ENCODE results near the gene GFPT2. TPM values are rescaled to one million over a fixed set of nuclear protein-coding genes. Genes with fewer than 3 reads are reported as not detected.
A peak's percentile ranks its signal among the peaks of the same experiment; 100 is the strongest.

The GFPT2 gene
- total and polyA plus RNA-seq, 9 of the 15 experiments (the other 6 are each of a cell fraction or from before 2014, with no cell fraction given) = 0.07 to 0.14 (median 0.08) TPM; not detected in 6

DNA sequence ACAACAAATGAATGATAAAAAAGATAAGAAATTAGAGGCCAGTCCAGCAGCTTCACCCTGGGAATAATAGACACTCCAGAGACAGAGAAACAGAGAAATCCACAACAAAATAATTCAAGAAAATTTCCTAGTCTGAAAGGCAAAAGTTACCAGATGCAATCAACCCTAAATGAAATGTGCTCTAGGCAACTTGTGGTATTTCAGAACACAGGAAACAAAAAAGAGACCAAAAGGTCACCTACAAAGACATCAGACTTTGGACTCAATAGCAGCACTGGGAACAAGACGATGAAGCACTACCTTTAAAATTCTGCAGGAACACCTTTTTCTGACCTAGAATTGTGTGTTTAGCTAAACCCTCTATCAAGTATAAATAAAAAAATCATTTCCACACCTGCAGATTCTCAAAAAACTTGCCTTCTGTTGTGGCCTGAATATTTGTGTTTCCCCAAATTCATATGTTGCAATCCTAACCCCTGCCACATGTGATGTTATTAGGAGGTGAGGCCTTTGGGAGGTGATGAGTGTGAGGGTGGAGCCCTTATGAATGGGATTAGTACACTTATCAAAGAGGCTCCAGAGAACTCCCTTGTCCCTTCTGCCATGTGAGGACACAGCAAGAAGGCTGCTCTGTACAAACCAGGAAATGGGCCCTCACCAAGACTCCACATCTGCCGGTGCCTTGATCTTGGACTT, 55.4 kb downstream of the GFPT2 start (continued):
- no peak for TF ChIP-seq TCF7 (IDR thresholded peaks at IDR 0.05; ENCODE audit: borderline replicate concordance)

DNA sequence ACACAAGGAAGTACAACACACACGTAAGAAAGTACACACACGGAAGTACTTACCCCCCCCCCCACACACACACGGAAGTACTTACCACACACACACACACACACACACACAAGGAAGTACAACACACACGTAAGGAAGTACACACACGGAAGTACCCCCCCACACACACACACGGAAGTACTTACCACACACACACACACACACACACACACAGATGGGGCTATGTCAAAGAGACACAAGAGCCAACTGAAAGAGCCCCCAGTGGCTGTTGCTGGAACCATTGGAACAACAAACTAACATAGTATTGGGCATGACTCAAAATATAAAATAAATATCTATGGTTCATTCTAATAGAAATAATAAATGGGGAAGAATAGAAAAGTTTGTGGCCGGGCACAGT, 56.4 kb downstream of the GFPT2 start:
- POLR2A ChIA-PET = interaction anchor here (0.6 kb wide), 1 partner anchor 502 kb away, joined by 3 read pairs; no protein-coding TSS in a partner anchor
- no peaks in the 10 kb centered on the region for H3K9me1 ChIP-seq (ENCODE audit: control insufficient read depth, insufficient read depth, low read length)
- H3K36me3 ChIP-seq (ENCODE audit: control insufficient read depth, insufficient read depth, low read length) = no peaks in the 10 kb centered on the region
- FAIRE-seq (no peak), ATAC-seq (no peak), DNase-seq (ENCODE audit: extremely low read depth in 1 of 4, low spot score in 3 of 4) (no peak)
- no peak overlapping the region for H3K27ac ChIP-seq (ENCODE audit: extremely low read depth, low read depth, low read length)
- H3K4me2 ChIP-seq (ENCODE audit: insufficient read depth, low read length) = no peak overlapping the region
- H3K4me1 ChIP-seq (replicated peaks in 1 of 2; ENCODE audit: control insufficient read depth in 2 of 2, insufficient read depth in 2 of 2, low read length in 2 of 2) = peaks cover 4 to 18% of the 10 kb centered on the region in 2 experiments; a peak in 4 of 5 replicates
- intact Hi-C loops (cut with micrococcal nuclease) = loop anchor here (10.0 kb wide), 1 partner anchor 92 kb away; the partner anchor contains the start of gene RASGEF1C
- no peak overlapping the region for H3K4me3 ChIP-seq
- WGBS (ENCODE audit: insufficient coverage, low coverage, missing lambda C conversion rate) = 58% methylated on average over 2 of the region's 7 CpGs
- H3K79me2 ChIP-seq (ENCODE audit: control insufficient read depth, insufficient read depth, low read length) = peaks cover 4% of the 10 kb centered on the region; the same call in 2 of the 3 replicates
- no peak overlapping the region for H2AFZ ChIP-seq (ENCODE audit: low read depth, low read length)
- CTCF ChIA-PET (ENCODE audit: low intra/inter-chr PET ratio) = no interaction called here
- no TSS peak for BruUV-seq (replicated peaks)
- no peak overlapping the region for H3K9ac ChIP-seq (ENCODE audit: insufficient read depth in 1 of 2, low read depth in 2 of 2, low read length in 2 of 2)
- peaks cover 7% of the 10 kb centered on the region for H4K20me1 ChIP-seq (replicated peaks; ENCODE audit: control insufficient read depth, insufficient read depth, low read length)
- H3K27me3 ChIP-seq (ENCODE audit: control insufficient read depth in 2 of 2, insufficient read depth in 2 of 2, low read length in 2 of 2) = peaks cover 6 to 8% of the 10 kb centered on the region in 2 experiments
- H3K9me3 ChIP-seq (replicated peaks; ENCODE audit: control insufficient read depth, insufficient read depth, low read depth, low read length) = no peaks in the 10 kb centered on the region
- in situ Hi-C loops (cut with MboI) = no loop called here
- TF ChIP-seq, protein P1, sequence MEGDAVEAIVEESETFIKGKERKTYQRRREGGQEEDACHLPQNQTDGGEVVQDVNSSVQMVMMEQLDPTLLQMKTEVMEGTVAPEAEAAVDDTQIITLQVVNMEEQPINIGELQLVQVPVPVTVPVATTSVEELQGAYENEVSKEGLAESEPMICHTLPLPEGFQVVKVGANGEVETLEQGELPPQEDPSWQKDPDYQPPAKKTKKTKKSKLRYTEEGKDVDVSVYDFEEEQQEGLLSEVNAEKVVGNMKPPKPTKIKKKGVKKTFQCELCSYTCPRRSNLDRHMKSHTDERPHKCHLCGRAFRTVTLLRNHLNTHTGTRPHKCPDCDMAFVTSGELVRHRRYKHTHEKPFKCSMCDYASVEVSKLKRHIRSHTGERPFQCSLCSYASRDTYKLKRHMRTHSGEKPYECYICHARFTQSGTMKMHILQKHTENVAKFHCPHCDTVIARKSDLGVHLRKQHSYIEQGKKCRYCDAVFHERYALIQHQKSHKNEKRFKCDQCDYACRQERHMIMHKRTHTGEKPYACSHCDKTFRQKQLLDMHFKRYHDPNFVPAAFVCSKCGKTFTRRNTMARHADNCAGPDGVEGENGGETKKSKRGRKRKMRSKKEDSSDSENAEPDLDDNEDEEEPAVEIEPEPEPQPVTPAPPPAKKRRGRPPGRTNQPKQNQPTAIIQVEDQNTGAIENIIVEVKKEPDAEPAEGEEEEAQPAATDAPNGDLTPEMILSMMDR (IDR thresholded peaks at IDR 0.05 in 2 of 3, conservative IDR thresholded peaks at IDR 0.05 in 1 of 3; ENCODE audit: insufficient read depth in 2 of 3, low read depth in 1 of 3, low read length in 3 of 3) = peak in 1 of 3 experiments; percentile 19; a peak in 1 of 6 replicates
- no peak for TF ChIP-seq ZNF507 (tag; conservative IDR thresholded peaks at IDR 0.05)
- TF ChIP-seq SRSF1 (IDR thresholded peaks at IDR 0.05; ENCODE audit: low read depth, low read length) = no peak
- TF ChIP-seq, protein P2, sequence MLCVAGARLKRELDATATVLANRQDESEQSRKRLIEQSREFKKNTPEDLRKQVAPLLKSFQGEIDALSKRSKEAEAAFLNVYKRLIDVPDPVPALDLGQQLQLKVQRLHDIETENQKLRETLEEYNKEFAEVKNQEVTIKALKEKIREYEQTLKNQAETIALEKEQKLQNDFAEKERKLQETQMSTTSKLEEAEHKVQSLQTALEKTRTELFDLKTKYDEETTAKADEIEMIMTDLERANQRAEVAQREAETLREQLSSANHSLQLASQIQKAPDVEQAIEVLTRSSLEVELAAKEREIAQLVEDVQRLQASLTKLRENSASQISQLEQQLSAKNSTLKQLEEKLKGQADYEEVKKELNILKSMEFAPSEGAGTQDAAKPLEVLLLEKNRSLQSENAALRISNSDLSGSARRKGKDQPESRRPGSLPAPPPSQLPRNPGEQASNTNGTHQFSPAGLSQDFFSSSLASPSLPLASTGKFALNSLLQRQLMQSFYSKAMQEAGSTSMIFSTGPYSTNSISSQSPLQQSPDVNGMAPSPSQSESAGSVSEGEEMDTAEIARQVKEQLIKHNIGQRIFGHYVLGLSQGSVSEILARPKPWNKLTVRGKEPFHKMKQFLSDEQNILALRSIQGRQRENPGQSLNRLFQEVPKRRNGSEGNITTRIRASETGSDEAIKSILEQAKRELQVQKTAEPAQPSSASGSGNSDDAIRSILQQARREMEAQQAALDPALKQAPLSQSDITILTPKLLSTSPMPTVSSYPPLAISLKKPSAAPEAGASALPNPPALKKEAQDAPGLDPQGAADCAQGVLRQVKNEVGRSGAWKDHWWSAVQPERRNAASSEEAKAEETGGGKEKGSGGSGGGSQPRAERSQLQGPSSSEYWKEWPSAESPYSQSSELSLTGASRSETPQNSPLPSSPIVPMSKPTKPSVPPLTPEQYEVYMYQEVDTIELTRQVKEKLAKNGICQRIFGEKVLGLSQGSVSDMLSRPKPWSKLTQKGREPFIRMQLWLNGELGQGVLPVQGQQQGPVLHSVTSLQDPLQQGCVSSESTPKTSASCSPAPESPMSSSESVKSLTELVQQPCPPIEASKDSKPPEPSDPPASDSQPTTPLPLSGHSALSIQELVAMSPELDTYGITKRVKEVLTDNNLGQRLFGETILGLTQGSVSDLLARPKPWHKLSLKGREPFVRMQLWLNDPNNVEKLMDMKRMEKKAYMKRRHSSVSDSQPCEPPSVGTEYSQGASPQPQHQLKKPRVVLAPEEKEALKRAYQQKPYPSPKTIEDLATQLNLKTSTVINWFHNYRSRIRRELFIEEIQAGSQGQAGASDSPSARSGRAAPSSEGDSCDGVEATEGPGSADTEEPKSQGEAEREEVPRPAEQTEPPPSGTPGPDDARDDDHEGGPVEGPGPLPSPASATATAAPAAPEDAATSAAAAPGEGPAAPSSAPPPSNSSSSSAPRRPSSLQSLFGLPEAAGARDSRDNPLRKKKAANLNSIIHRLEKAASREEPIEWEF (CRISPR knock-in tag; IDR thresholded peaks at IDR 0.05) = no peak
- TF ChIP-seq, protein P3, sequence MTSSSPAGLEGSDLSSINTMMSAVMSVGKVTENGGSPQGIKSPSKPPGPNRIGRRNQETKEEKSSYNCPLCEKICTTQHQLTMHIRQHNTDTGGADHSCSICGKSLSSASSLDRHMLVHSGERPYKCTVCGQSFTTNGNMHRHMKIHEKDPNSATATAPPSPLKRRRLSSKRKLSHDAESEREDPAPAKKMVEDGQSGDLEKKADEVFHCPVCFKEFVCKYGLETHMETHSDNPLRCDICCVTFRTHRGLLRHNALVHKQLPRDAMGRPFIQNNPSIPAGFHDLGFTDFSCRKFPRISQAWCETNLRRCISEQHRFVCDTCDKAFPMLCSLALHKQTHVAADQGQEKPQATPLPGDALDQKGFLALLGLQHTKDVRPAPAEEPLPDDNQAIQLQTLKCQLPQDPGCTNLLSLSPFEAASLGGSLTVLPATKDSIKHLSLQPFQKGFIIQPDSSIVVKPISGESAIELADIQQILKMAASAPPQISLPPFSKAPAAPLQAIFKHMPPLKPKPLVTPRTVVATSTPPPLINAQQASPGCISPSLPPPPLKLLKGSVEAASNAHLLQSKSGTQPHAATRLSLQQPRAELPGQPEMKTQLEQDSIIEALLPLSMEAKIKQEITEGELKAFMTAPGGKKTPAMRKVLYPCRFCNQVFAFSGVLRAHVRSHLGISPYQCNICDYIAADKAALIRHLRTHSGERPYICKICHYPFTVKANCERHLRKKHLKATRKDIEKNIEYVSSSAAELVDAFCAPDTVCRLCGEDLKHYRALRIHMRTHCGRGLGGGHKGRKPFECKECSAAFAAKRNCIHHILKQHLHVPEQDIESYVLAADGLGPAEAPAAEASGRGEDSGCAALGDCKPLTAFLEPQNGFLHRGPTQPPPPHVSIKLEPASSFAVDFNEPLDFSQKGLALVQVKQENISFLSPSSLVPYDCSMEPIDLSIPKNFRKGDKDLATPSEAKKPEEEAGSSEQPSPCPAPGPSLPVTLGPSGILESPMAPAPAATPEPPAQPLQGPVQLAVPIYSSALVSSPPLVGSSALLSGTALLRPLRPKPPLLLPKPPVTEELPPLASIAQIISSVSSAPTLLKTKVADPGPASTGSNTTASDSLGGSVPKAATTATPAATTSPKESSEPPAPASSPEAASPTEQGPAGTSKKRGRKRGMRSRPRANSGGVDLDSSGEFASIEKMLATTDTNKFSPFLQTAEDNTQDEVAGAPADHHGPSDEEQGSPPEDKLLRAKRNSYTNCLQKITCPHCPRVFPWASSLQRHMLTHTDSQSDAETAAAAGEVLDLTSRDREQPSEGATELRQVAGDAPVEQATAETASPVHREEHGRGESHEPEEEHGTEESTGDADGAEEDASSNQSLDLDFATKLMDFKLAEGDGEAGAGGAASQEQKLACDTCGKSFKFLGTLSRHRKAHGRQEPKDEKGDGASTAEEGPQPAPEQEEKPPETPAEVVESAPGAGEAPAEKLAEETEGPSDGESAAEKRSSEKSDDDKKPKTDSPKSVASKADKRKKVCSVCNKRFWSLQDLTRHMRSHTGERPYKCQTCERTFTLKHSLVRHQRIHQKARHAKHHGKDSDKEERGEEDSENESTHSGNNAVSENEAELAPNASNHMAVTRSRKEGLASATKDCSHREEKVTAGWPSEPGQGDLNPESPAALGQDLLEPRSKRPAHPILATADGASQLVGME (CRISPR knock-in tag; IDR thresholded peaks at IDR 0.05) = no peak

Data from K562 (cell line).